Stimulated activated CD4-positive, alpha-beta T cell treated with anti-CD3 and anti-CD28 coated beads, TNF-alpha, amount 100 ng/mL, for 24 hours (primary cell): ENCODE data around the gene DOCK2.
A peak's percentile ranks its signal among the peaks of the same experiment; 100 is the strongest.
"Not testable (repeated sequence)": the region's sequence is repeated elsewhere in the genome, so short reads cannot be mapped to it uniquely, and the experiment has no call there.

Source experiments
- DNase-seq, 3 experiments: peaks; one replicate each; pipeline ENCODE4 v3.0.0-alpha.2; 2020; ENCODE audit warnings: low read depth in 3 of 3

The DOCK2 gene

GRCh38 chr5:169942181-169942580 lies 305.1 kb downstream of the DOCK2 start:
- DNase-seq = no peak

- DNase-seq = no peak
Measured at GRCh38 chr5:169943026-169943425, 306.0 kb downstream of the DOCK2 start.

- no peak for DNase-seq
Measured at GRCh38 chr5:169944115-169944514, 307.0 kb downstream of the DOCK2 start.

- no peak for DNase-seq
Measured at GRCh38 chr5:169944922-169945680, 308.0 kb downstream of the DOCK2 start.

GRCh38 chr5:169945831-169946261 lies 308.8 kb downstream of the DOCK2 start:
- DNase-seq = no peak

- no peak for DNase-seq
Measured at GRCh38 chr5:169946743-169947295, 309.7 kb downstream of the DOCK2 start.

- no peak for DNase-seq
Measured at GRCh38 chr5:169950333-169950732, 313.3 kb downstream of the DOCK2 start.

GRCh38 chr5:169953196-169953595 lies 316.1 kb downstream of the DOCK2 start:
- not testable (repeated sequence) for DNase-seq

GRCh38 chr5:169954786-169955185 lies 317.7 kb downstream of the DOCK2 start:
- no peak for DNase-seq

GRCh38 chr5:169956126-169956525 lies 319.1 kb downstream of the DOCK2 start:
- no peak for DNase-seq

- no peak for DNase-seq
Measured at GRCh38 chr5:169956756-169957155, 319.7 kb downstream of the DOCK2 start.

- no peak for DNase-seq
Measured at GRCh38 chr5:169958278-169958677, 321.2 kb downstream of the DOCK2 start.

- no peak for DNase-seq
Measured at GRCh38 chr5:169960659-169961058, 323.6 kb downstream of the DOCK2 start.

GRCh38 chr5:169964246-169964645 lies 327.2 kb downstream of the DOCK2 start:
- no peak for DNase-seq

- DNase-seq = no peak
Measured at GRCh38 chr5:169970339-169970738, 333.3 kb downstream of the DOCK2 start.

GRCh38 chr5:169970911-169971765 lies 334.1 kb downstream of the DOCK2 start:
- no peak for DNase-seq

- DNase-seq = no peak
Measured at GRCh38 chr5:169971780-169972179, 334.7 kb downstream of the DOCK2 start.

GRCh38 chr5:169973056-169973455 lies 336.0 kb downstream of the DOCK2 start:
- DNase-seq = no peak

- DNase-seq = no peak
Measured at GRCh38 chr5:169974121-169974770, 337.2 kb downstream of the DOCK2 start.

- DNase-seq = no peak
Measured at GRCh38 chr5:169978714-169979113, 341.6 kb downstream of the DOCK2 start.

- no peak for DNase-seq
Measured at GRCh38 chr5:169979871-169980270, 342.8 kb downstream of the DOCK2 start.

- DNase-seq = peak in 1 of 3 experiments; percentile 12
Measured at GRCh38 chr5:169980418-169981053, 343.5 kb downstream of the DOCK2 start, which contains the start of gene INSYN2B. TSS of gene INSYN2B (minus strand) at chr5:169980495. CDS start at chr5:169883898, 96,597 bp downstream.
